Fibroblast of lung (primary cell): ENCODE data around the gene PDE4D.

Source experiments
- CTCF ChIP-seq, 2 donors: IDR thresholded peaks in 1 of 2; conservative IDR thresholded peaks in 1 of 2; 1 replicate in 1 of 2; 2 replicates in 1 of 2; pipeline ENCODE4 v1.5.1; 2011 to 2012; ENCODE audit warnings: low read length in 2 of 2, control low read depth in 1 of 2, inconsistent platforms in 1 of 2, low read depth in 1 of 2, mild to moderate bottlenecking in 1 of 2
- EZH2 ChIP-seq: IDR thresholded peaks from 2 replicates; pipeline ENCODE4 v1.5.1; 2012; ENCODE audit warnings: low read length, control low read depth, mild to moderate bottlenecking; ENCODE audit errors: missing control alignments

- no peak for TF ChIP-seq CTCF (conservative IDR thresholded peaks at IDR 0.05 in 1 of 2, IDR thresholded peaks at IDR 0.05 in 1 of 2; ENCODE audit: low read depth in 1 of 2, low read length in 2 of 2)
- no peak for TF ChIP-seq EZH2
Measured at GRCh38 chr5:59109383-59109782, 784.1 kb downstream of the PDE4D start.
